Left kidney (tissue), 8 donors: ENCODE data around the gene PARL. TPM values are rescaled to one million over a fixed set of nuclear protein-coding genes. Genes with fewer than 3 reads are reported as not detected.

Experiments used
- DNase-seq: peaks from one replicate; pipeline ENCODE4 v3.0.0-alpha.2; 2013
- long read RNA-seq, 8 donors: transcript quantifications; one replicate each; lab custom pipeline, GENCODE V29; 2026
- polyA plus RNA-seq: library from polyadenylated mRNA; unstranded; fragments of 120-200 nt; gene quantifications from one replicate; pipeline ENCODE4 v1.2.1, GENCODE V29; 2013; ENCODE audit not compliant: insufficient read length

Gene PARL, protein sequence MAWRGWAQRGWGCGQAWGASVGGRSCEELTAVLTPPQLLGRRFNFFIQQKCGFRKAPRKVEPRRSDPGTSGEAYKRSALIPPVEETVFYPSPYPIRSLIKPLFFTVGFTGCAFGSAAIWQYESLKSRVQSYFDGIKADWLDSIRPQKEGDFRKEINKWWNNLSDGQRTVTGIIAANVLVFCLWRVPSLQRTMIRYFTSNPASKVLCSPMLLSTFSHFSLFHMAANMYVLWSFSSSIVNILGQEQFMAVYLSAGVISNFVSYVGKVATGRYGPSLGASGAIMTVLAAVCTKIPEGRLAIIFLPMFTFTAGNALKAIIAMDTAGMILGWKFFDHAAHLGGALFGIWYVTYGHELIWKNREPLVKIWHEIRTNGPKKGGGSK
- 60.0 TPM for polyA plus RNA-seq
- long read RNA-seq, donor 1, transcript PARL-202 (10 exons, 1,414 nt) = major isoform, 15 of 21 reads
- long read RNA-seq, donor 1, transcript PARL-201 (9 exons, 1,240 nt) = minor isoform, 5 of 21 reads
- long read RNA-seq, donor 1, partial matches to known transcripts = 0 of 21 reads
- long read RNA-seq, donor 1, other reads (novel, unspliced or antisense) = 0 of 21 reads
- long read RNA-seq, donor 2, transcript PARL-202 (10 exons, 1,414 nt) = major isoform, 10 of 16 reads
- long read RNA-seq, donor 2, partial matches to known transcripts = 0 of 16 reads
- long read RNA-seq, donor 2, other reads (novel, unspliced or antisense) = 0 of 16 reads
- long read RNA-seq, donor 3, transcript PARL-202 (10 exons, 1,414 nt) = major isoform, 17 of 21 reads
- long read RNA-seq, donor 3, partial matches to known transcripts = 0 of 21 reads
- long read RNA-seq, donor 3, other reads (novel, unspliced or antisense) = 0 of 21 reads
- long read RNA-seq, donor 4, partial matches to known transcripts = 0 of 1 reads
- long read RNA-seq, donor 4, other reads (novel, unspliced or antisense) = 0 of 1 reads
- long read RNA-seq, donor 5, transcript PARL-202 (10 exons, 1,414 nt) = major isoform, 34 of 47 reads
- long read RNA-seq, donor 5, partial matches to known transcripts = 7 of 47 reads
- long read RNA-seq, donor 5, other reads (novel, unspliced or antisense) = 0 of 47 reads
- long read RNA-seq, donor 6, transcript PARL-202 (10 exons, 1,414 nt) = major isoform, 14 of 24 reads
- long read RNA-seq, donor 6, transcript PARL-201 (9 exons, 1,240 nt) = minor isoform, 7 of 24 reads
- long read RNA-seq, donor 6, partial matches to known transcripts = 0 of 24 reads
- long read RNA-seq, donor 6, other reads (novel, unspliced or antisense) = 0 of 24 reads
- long read RNA-seq, donor 7, transcript PARL-202 (10 exons, 1,414 nt) = major isoform, 22 of 31 reads
- long read RNA-seq, donor 7, partial matches to known transcripts = 6 of 31 reads
- long read RNA-seq, donor 7, other reads (novel, unspliced or antisense) = 0 of 31 reads
- long read RNA-seq, donor 8, transcript PARL-202 (10 exons, 1,414 nt) = major isoform, 11 of 14 reads
- long read RNA-seq, donor 8, partial matches to known transcripts = 0 of 14 reads
- long read RNA-seq, donor 8, other reads (novel, unspliced or antisense) = 0 of 14 reads

DNA sequence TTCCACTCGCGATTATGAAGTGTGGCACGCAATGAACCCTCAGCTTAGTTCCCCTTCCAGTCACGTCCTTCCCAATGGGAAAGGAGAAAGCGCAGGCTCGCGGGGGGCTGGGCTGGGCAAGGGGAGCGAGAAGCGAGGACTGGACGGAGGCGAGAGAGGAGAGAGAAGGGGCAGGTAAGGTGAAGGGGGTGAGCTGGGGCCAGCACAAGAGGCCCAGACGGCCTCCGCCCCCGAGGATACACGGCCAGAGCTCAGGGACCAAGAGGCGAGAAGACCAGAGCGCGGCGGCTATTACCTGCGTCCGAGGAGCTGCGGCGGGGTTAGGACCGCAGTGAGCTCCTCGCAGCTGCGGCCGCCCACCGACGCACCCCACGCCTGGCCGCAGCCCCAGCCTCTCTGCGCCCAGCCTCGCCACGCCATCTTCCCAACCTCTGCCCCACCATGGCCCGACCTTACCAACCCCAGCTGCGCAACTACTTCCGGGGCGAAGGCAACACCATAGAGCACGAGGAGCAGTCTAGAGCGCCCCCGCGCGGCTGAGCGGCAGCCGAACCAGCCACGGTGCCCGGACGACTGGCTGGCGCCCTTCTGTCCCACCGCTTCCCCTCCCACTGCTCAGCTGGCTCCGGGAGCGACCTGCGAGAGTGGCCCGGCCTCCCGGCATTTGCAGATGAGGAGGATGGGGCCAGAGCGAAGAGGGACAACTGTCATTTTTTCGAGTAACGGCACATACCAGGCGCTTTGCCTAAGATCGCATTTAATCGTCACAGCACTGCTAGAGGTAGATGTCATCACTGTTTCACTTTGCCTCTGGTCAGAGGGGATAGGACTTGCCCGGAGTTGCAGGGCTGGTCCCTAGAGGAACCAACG, at the start of gene PARL:
Gene PARL, minus strand, starts transcription at position 454 of the 870 bp plus-strand sequence. Its CDS starts 34 bp downstream, at position 420.
- DNase-seq = peak; percentile 92

DNA sequence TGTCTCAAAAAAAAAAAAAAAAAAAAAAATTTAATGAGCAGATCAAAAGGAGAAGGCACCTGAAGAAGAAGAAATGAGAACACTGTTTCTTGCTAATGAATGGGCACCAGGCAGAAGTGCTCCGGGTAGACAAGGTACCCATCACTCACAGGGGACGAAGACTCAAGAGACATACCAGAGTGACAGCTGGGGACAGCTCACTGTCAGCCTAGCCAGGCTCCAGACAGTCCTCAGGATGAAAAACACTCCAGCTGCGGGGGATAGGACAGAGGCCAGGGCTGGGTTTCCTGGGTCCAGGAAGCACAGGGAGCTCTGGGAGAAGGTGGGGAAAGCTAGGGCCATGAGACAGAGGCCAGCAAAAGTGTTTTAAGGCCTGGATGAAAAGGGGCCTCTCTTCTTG, 48.5 kb upstream of the PARL start:
- no peak for DNase-seq

DNA sequence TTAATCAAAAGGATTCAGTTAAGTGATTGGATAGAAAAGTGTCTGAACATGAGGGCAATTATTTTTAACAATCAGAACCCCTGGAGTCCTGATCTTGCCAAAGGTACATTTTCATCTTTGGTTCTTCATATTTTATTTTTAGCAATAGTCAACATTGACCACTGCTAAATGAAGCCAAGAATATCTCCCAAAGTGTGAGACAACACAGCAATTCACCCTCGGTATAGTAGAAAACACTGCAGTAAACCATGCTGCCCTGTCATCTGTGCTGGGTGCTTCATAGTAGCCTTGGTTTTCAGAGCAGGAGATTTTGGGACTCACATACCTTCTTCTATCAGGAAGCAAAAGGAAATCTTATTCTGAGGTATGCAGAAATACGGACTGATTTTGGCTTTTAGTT, 47.2 kb upstream of the PARL start:
- DNase-seq = no peak

DNA sequence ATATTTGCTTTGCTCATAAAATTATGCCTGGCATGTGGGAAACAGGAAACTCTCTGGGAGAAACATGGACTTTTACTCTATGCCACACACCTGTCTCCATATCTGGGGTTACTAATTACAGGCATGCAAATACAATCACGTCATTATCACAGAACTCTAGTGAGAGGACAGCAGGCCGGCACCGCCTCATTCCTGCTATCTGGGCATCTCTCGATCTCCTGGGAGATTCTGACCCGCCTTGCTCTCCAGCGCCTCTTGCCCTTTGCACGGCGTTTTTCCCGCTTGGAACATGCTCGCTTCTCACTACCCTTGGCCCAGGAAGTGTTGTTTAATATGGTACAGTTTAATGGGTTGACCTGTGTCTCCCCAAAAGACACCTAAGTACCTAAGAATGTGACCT, 45.4 kb upstream of the PARL start:
- no peak for DNase-seq

DNA sequence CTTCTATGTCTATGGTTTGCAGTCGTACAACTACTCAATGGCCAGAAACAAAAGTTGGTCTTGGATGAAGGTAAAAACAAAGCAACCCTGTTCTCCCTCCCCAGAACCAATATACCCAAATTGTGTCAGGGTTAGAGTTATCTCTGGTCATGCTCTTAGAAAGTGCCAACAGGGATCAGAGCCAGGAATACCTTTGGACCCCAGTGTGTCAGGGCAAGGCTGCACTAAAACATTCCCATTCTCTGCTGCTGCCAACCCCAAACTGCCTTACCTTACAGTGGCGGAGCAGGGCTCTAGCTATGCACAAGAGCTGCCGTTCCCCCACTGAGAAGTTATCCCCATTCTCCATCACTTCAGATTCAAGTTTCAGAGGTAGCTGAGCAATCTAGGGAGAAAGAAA, 42.4 kb upstream of the PARL start:
- no peak for DNase-seq

DNA sequence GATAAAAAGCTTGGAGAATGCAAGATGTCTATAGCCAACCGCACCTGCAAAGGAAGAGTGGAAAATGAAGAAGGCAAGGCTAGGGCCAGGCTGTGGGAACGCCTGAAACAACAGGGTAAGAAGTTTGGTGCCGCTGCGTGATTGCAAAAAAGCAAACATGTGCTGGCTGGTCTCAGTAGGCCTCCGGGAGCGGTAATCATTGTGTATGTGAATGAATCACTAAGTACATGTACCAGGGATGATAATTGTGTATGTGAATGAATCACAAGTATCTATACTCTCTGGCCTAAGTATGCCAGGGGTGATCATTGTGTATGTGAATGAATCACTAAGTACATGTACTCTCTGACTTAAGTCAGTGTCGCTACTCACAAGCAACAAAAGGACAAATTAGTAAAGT, 40.3 kb upstream of the PARL start:
- DNase-seq = no peak

DNA sequence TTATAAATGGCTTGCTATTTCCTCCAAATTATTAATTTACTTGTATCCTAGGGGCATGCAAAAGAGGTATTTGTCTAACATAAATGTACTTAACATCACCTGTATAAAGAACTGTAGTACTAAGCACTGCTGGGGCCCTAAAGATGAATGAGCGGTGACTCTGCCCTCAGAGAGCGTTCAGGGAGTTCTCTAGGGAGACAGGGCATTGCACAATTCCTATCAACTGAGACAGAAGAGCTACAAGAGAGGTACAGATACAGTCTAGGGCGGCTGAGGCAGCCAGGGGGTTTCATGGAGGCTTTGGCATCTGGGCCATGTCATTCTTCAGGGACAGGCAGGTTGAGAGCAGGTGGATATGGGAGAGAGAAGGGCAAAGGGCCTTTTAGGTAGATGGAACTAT, 39.9 kb upstream of the PARL start:
- DNase-seq = no peak

DNA sequence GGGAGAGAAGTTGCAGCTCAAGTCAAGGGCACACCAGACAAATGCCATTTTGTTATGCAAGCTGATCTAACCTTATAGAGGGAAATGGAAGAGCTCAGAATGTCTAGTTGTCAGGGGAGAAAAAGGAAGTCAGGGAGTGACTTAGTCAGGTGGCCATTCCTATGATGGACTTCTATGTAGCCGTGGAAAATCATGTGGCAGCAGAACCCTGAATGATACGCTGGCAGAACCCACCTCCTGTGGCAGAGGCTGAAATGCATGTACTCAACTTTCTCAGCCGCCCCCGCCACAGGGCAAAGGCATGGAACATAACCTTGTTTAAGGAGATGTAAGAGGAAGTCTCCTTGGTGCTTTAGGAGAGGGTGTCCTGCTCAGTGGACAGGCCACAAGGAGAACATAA, 37.7 kb upstream of the PARL start:
- DNase-seq = no peak

DNA sequence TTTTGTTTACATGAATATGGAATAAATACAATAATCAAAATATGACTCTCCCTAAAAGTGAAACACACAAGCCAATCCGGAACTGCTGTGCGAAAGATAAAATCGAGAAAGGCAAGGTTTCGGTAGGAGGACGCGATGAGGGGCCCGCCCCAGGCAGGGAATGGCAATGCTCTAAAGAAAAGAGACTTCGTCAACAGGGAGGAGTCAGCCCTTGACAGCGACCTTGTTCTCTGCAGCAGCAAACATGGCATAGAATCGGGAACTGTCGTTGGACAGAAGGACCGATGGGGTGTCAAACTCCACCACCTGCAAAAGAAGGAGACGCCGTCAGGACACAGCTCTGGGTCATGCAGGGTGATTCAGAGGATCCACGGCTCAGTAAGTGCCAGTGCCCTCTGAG, 36.4 kb upstream of the PARL start:
- no peak for DNase-seq

DNA sequence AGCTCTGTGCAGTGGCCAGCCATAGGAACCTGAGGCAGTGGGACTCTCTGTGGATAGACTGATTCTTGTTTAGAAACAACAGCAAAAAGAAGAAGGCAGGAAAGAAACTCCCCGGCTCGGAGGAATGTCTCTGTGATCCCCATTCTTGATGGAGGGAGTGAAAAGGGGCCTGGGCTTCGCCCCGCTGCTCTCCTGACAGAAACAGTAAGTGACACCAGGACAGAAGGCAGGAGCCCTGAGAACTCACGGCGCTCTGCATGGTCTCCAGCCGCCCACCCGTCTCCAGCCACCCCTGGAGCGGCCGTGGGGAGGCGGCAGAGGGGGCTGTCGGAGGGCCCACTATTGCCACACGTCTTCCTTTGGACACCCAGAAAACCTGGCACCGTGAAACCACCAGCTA, 35.7 kb upstream of the PARL start:
- DNase-seq = no peak

DNA sequence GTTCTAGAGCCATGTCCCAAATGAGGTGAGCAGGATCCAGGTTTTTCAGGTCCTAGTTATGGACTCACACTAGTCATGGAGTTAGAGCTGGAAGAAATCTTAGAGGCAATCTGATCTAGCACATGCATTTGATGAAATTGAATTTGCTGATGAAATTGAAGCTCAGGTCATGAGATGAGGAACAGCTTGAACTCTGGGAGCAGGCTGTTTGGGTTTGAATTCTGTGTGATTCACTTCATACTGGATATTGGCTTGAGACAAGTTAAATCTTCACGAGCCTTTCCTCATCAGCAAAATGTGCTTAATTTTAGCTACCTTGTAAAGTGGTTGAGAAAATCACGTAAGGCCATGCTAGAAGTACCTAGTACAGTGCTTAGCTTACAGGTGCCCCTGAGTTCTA, 33.5 kb upstream of the PARL start:
- no peak for DNase-seq

DNA sequence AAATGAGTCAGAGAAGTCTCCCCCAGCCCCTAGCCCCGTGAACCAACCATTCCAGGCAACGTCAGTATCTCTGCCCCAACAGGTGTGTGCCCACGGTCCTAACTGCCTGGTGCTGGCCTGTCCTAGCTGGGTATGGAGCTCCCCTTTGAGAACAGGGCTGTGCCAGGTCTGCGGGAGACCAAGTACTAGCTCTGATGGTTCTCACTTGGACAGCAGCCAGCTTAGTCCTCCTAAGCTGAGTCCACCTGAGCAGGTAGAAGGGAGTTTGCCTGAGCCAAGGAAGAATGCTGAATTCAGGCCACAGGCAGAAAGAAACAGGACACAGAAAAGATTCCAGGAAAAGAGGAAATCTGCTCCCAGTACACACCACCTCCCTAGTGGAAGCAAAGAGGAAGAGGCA, 33.1 kb upstream of the PARL start:
- no peak for DNase-seq

DNA sequence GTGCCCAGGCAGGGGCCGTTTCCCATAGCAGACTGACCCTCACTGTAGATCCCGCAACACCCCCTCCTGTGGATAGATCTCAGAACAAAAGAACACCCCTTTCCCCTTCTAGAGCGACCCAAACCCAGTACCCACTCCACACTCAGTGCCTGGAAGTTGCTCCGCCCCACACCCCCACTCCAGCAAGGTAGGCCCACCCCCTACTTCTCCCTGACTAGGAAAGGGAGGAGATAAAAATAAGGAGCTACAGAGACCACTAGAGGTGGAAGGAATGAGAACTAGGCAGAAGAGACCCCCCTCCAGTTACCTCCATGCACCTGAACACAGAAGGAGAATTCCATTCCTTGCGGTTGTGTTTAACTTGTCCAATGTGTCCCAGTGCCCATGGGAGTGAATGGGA, 30.2 kb upstream of the PARL start:
- DNase-seq = no peak

DNA sequence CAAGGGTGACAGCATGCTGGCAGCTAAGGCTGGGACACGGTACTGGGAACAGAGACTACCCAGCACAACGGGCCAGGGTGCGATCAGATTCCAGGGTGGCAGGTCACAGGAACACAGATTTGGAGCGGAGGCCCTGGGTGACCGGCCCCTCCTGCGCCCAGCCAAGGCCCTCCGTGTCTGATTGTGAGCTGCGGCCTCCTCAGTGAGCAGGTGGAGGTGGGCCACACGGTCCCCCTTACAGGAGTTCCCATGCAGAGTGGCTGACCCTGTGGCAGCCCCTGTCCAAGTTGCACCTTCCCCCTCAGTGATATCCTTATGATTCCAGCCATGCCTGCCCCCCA, 28.9 kb upstream of the PARL start:
- DNase-seq = no peak

DNA sequence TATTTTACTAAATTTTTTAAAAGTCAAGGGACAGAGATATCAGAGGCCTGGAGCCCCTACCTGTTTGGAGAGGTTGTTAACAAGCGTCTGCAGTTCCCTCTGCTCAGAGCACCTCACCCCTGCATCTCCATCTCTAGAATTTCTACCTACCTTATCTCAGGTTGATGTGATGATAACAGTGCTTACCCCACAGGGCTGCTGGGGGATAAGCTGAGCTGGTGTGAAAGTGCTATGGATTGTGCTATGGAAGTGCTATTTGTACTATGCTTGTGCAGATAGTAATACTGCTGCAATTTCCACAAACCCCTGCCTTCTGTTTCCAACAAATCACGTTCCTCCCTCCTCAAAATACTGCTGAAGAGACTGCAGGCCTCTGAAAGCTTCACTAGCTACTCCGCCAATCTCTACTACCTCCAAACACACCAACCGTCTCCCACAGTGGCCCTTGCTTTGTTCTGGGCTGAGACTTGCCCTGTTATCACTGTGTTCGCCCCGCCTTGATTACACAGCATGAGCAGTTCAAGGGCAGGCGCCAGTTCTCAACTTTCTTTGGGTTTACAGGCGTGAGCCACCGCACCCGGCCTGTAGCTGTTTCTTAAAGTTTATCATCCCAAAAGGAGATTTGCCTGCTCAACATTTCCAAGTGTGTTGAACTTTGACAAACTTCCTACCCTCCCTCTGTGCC, 28.4 kb upstream of the PARL start:
- no peak for DNase-seq

DNA sequence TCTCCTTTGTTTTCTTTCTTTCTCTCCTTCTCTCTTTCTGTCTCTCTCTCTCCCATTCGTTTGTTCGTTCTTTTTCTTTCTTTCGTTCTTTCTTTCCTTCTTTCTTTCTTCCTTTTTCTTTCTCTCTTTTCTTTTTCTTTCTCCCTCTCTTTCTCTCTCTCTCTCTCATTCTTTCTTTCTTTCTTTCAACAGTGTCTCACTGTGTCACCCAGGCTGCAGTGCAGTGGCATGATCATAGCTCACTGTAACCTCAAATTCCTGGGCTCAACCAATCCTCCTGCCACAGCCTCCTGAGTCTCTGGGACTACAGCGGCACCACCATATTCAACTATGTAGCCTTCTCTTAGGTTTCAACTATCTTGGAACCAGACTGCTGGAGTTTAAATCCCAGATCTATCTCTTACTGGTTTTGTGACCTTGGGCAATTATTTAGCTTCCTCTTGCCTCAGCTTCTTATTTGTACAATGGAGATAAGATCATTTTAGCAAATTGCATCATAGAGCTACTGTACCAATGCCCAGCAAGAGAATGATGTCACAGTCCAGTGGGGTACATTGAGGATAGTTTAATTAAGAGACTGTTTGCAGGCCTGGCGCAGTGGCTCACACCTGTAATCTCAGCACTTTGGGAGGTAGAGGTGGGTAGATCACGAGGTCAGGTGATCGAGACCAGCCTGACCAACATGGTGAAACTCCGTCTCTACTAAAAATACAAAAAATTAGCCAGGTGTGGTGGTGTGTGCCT, 27.3 kb upstream of the PARL start:
- no peak for DNase-seq

DNA sequence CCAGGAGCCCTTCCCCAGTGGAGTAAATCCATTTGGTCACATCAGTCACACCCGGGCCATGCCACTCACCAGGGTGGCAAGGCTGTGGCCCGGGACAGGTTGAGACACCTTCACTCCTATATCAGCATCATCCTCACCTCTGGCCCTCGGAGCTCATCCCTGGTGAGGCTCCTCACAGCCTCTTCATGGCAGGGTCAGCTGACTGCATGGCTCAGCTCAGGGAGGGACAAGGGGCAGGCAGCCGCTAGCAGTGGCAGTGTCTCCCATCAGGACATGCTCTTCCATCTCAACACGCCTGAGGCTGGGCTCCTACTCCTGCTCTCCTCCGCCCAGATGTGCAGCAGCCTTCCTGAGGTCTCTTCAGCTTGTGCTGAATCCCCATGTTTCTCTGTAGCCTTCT, 26.4 kb upstream of the PARL start:
- no peak for DNase-seq

DNA sequence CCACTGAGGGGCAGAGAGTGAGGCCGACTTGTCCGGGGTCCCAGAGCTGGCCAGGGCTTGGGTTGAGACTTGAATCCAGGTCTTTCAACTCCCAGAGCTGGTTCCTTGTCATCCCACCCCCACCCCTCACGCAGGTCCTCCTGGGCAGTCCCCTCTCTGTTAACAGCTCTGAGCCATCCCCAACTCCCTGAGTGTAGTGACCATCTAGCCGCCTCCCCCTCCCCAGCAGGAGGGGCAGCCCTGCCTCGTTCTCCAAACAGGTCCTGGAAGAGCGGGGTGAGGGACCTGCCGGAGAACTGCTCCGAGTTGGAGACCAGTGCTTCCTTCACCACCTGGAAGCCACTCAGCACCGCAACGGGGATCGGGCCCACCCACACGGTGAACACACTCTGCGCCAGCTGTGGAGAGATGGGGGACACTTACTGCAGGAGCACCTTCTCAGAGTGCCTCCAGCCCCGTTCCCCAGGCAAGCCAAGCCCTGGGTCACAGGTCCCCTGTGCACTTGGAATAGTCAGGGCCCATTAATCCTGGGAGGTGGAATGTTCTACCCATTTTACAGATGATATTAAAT, 24.4 kb upstream of the PARL start:
- no peak for DNase-seq

DNA sequence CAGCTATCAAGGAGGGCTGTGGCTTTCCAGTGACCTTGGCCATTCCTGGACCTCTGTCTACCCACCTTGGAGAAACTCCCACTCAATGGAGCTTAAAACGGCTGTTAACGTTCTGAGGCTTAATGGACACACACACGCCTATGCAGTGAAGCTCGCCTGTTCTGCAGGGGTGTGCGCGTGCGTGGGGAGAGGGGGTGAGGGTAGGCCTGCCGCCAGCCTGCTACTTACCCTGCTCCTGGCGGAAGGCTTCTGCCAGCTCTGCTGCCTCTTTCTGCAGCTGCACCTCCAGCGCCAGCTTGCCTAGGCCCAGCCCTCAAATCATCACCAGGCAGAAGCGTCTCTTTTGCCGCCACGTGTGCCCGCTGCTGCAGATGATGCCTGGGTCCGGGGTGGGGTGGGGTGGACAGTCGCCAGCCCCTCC, 23.2 kb upstream of the PARL start:
- DNase-seq = no peak
